SHP77 (cell line): ENCODE measurements around the gene S100PBP.
A peak's percentile ranks its signal among the peaks of the same experiment; 100 is the strongest.

Source experiments
- DNase-seq, 2 experiments: peaks; one replicate each; lab custom pipeline; 2025; lab: John Stamatoyannopoulos, UW

S100PBP gene

DNA sequence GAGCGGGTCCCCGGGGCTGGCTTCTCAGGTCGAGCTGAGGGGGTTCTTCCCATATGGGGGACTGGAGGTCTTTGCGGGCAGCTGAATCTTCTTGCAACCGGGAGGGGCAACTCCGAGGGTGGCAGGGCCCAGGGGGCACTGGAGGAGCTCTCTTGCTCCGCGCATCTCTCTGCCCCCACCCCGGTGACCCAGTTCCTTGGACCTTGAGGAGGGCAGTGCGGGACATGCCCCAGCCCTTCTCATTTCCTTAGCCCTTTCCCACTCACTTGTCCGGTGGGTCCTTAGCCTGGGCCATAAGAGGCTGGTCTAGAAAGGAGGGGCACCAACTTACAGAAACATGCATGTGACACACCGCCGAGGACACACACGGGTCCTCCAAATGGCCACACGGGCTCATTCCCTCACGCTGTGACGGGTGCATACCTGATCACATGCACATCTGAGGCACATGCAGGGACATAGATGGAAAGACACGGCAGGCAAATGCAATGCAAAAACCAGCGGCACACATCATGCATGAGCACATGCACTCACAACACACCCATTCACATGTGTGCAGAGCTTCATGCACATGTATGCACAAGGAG lies 69.5 kb downstream of the S100PBP start:
- no peak for DNase-seq

DNA sequence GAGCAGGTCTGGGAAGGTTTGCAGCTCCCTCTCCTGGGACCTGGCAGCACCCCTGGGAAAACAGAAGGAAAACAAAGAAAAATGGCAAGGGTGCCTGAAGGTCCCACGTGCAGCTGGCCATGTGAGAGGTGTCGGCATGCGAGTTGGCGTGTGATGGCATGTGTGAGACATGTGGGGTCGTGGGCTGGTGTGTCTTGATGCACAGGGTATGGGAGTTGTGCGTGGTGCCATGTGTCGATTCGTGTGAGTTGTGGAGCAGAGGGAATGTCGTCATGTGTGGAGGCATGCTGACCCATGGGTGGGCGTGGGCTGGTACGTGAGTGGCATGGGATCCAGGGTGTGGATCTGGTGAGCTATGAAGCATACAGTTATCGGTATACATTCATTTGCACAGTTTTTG lies 70.2 kb downstream of the S100PBP start:
- DNase-seq: no peak

DNA sequence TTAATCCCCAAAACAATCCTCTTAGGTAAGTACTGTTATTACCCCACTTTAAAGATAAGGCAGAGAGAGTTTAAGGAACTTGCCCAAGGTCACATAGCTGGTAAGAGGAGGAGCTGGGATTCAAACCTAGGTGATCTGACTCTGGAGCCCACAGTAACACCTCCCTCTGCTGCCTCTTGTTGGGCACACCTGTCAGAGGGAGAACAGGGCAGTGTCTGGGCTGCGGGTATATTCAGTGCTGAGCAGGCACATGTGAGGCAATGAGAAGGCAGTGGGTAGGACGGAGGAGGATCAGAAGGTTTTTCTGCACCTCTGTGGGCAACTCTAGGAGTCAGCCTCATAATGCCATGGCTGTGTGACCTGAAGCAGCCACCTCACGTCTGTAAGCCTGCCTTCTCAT lies 70.7 kb downstream of the S100PBP start:
- DNase-seq: no peak

DNA sequence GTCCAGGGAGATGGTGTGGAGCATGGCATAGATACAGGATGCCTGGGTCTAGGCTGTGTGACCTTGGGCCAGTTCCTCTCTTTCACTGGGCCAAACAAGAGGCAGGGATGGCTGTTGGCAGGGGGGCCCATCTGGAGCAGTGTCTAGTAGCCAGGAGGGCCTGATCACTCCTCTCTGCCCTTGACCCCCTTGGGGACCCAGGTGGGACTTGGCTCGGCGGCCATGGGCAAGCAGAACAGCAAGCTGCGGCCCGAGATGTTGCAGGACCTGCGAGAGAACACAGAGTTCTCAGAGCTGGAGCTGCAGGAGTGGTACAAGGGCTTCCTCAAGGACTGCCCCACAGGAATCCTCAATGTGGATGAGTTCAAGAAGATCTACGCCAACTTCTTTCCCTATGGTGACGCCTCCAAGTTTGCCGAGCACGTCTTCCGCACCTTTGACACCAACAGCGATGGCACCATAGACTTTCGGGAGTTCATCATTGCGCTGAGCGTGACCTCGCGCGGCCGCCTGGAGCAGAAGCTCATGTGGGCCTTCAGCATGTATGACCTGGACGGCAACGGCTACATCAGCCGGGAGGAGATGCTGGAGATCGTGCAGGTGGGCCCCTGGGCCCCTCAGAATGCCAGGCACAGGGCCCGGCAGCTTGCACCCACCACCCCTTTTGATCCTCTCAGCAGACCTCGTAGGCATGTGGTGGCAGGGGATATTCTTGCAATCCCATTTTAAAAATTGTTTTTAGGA lies 71.4 kb downstream of the S100PBP start:
- DNase-seq: no peak

DNA sequence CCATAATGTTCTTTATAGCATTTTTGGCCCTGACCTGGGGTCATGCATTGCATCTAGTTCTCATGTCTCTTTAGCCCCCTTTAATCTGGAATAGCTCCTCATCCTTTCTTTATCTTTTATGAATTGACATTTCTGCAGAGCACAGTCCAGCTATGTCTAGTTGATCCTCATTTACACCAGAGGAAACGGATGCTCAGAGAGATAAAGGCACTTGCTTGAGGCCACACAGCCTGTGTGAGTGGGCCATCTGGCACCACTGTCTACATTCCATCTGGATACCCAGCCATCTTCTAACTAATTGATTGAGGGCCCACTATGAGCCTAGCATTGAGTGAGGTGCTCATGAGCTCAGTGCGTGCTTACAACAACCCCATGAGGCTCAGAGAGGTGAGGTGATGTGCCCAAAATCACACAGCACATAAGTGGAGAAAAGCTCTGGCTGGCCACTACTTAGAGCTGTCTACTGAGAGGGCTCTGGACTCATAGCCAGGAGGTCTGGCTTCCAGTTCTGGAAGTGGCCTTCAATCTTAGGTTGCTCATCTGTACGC lies 72.4 kb downstream of the S100PBP start:
- DNase-seq: no peak

DNA sequence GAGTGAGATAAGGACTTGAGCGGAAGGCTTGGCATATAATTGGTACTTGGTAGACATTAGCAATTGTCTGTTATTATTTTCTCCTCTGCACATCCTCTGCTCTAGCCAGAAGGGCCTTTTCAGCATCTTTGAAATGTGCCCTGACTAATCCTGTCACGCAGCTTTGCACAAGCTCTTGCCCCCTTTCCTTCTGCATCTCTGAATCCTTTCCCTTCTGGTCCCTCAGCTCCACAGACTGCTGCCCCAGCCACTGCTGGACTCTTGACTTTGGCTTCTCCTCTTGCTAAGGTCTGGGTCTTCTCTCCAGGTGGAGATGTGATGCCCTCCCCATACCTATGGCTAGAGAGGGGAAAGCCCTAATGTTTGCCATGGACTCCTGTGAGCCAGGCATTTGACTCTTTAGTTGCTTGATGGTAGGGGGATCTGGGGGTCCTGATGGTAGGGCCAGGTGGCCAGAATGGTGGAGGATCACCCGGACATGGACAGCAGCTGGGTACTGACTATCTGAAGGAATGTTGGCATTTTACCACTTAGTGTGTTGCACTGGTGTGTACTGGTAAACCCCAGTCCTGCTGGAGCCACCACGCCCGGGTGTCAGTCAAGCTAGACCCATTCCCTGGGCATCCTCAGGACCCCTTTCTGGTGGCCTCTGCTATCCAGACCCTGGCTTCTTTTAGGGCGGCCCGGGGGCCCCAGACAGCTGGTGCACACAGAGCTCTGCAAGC lies 73.2 kb downstream of the S100PBP start:
- no peak for DNase-seq

DNA sequence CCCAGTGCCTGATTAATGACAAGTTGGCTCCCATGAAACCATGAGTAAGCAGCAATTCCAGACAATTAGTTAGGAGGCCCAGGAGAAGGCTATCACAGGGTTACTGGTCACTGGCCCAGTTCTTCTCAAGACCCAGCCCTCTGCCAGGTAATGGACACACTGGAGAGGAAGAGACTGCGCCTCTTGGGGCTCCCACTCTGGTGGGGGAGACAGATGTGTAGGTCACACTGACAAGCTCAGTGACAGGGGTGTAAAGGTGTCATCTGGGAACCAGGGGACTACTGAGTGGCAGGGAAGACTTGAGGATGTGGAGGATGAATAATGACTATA lies 73.8 kb downstream of the S100PBP start:
- DNase-seq: no peak

DNA sequence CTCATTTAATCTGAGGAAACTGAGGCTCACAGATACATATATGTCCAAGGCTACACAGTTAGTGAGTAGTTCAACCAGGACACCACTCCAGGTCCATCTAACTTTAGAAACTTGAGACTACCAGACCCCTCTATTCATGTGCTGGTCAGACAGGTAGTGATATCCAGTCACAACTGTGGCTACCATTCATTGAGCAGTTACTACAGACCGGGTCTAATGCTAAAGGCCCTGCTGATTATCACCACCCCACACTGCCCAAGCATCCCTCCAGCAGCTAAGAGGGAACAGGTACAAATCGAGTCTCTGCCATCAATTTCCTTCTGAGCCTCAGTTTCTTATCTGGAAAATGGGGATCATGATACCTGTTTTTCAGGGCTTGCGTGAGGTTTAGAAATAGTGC lies 74.2 kb downstream of the S100PBP start:
- no peak for DNase-seq

DNA sequence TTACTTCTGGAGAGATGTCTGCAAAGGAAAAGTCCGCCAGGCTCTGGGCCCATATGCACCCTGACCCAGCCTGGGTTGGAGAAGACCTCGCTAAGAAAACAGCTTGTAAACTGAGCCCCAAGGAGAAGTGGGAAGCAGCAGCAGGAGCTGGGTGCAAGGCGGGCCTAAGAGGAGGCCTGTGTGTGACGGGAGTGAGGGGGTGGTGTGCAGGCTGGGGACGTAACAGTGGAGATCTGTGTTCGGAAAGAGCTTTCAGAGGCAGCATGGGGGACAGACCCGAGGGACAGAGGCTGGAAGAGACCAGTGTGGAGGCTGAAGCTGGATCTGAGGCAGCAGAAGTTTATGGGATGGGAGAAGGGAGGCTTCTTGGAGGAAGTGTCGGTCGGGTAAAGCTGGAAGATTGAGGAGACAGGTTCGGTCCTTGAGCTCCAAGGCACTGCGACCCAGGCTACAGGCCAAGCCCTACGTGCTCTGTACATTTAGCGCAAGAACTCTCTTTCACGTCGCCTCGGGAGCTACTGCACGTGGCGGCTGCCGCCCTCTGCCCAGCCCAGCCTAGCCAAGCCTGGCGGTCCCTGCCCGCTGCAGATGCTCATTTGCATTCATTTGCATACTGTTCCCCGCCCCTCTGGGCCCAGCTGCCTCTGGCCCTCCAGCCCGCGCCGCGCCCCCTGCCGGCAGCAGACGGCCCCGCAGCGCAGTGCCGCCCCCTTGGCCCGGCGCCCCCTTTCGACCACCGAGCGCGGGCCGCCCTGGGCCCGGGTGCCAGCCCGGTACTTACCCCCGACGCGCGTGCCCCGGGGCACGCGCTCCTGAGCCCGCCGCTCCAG lies 75.1 kb downstream of the S100PBP start:
- peak; percentile 16 to 58 for DNase-seq

DNA sequence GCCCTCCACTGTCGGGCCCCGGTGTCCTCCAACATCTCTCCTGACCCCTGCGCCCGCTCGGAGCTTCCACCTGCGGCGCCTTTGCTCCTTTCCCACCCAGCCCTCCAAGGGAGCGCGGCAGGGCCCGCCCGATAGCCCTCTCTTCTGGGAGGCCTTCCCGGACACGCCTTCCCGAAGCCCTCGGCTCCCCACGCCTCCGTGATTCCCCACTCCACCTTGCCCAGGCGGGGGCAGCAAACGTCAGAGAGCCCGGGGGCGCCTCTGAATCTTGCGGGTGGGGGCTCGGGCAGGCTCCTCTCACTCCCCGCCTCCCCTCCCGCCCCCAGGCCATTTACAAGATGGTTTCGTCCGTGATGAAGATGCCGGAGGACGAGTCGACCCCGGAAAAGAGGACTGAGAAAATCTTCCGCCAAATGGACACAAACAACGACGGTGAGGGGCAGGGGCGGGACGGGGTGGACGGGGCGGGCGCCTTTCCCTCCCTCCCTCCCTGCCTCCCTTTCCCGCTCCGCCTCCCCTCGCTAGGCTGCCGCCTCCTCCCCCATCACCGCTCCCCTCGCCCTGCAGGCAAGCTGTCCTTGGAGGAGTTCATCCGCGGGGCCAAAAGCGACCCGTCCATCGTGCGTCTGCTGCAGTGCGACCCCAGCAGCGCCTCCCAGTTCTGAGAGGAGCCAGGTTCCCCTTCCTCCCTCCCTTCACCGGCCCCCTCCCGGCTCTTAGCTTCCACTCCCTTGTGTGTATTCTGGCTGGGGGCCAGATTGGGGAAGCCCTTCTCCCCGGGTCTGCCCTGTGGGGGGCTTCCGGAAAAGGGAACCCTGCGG lies 76.0 kb downstream of the S100PBP start:
- no peak for DNase-seq

DNA sequence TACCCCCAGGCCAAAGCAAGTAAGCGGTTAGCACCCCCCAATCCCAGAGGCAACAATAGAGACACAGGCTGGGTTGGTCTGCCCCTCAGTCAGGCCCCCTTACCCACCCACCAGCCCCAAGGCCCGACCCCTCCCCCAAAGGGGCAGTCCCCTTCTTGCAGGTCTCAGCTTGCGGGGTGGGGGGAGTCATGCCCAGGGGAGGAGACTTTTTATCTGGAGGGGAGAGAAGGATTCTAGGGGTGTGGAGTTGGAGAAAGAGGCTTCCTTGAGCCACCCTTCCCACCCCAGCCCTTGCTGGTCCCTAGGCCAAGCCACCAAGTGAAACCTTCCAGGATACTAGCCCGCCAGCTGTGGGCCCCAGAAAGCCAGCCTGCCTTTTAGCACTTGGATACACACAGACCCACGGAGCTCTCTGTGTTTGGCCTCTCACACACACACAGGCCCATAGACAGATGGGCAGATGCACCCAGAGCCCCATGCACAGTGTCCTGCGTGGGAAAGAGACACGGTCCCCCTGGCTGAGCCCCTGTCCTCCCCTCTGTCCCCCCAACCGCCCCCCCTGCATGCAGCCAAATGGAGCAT lies 76.7 kb downstream of the S100PBP start:
- no peak for DNase-seq

DNA sequence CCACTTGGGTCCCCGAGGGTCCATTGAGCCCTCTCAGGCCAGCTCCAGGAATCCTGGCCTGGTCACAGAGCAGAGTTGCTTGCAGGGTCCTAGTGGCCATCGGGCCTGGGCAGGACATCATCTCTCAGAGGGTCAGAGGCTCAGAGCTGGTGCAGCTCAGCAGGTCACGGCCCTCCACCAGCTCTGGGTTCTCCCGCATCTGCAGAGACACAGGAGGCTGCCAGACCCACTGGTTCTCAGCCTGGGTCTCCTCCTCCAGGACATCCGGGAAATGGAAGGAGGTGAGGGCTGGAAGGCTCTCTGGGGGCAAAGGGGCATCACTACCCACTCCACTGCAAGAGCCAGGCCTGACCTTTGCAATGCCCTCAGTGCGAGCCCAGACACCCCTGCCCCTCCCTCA lies 77.2 kb downstream of the S100PBP start:
- no peak for DNase-seq

DNA sequence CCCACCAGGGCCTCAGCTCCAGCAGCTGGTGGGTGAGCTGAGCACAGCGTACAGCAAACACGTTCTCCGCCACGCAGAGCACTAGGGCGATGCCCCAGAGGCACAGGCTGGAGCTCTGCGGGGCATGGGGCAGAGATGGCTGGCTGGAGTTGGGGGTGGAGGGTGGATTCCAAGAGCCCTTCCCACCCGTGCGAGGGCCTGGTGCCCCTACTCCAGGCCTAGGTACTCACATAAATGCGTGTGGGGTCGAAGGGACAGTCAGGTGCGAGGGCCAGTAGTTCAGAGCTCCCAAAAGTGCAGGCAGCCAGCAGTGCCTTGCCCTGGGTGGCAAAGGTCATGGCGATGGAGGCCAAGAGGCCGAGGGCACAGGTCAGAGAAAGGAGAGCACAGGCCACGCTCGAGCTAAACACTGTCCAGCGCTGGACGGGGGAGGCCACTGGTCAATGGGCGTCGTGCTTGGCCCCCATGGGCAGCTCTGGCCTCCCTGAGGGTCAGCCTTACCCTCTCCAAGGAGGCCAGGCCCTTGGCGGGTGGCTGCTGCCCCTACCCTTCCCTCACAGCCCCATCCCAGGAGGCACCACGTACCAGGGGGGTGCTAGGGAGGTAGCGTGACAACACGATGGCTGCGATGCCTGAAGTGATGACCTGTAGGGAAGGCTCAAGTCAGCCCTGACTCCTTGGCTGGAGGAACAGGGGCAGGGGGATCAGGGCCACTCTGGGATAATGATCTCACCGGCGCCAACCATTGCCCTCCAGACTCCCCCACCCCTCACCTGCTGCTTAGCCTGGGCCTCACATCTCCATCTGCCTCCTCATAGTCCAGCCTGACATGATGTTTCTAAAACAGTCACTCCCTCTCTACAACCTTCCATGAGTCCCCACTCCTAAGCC lies 78.1 kb downstream of the S100PBP start:
- DNase-seq: no peak

DNA sequence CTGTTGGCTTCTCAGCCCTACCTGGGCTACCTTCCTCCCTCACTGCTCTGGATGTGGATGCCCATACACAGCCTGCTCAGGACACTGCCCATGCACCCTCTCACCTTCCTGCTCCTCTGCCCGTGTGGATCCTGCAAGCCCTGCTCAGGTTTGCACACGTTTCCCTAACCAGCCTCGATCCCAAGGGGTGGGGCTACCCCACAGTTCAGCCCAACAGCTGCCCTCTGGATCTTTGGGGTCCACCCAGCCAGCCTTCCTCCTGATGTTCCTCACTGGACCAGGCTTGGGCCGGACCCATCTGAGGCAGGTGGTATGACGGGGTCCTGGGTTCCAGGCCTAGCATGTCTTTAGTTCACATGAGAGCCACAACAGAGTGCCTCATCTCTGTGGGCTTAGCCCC lies 79.0 kb downstream of the S100PBP start:
- no peak for DNase-seq

DNA sequence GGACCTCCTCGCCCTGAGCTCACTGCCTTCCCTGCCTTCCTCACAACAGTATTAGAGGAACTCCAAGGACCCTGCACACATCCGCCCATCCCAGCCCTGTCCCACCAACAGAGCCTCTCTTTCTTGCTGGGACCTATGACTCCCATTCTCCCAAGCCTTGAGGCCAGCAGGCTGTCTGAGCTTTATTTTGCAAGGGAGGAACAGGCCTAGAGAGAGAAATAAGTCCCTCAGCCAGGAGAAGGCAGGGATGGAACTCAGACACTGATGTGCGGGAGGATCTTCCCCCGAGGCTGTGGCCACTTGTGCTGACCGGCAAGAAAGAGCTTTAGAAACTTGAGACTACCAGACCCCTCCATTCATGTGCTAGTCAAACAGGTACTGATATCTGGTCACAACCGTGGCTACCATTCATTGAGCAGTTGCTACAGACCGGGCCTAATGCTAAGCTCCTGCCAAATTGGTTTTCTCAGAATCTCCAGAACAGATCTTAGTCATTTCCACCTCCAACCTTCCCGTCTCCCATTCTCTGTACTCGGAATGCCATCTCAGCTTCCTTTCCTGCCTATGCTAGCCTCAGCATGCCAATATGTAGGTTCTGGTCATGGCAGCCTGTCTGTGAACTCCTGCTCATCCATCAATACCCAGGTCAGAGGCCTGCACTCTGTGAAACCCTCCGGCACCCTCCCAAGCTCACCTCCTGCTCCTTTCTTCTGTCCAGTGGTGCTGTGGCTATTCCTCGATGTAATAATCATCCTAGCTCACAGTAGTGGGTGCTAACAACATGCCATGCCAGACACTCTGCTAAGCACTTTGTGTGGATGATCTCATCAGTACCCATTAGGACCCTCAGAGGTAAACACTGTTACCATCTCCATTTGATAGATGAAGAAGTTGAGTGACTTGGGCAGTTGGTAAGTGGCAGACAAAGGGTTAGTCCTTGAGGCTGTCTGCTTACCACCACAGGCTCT lies 79.9 kb downstream of the S100PBP start:
- no peak for DNase-seq

DNA sequence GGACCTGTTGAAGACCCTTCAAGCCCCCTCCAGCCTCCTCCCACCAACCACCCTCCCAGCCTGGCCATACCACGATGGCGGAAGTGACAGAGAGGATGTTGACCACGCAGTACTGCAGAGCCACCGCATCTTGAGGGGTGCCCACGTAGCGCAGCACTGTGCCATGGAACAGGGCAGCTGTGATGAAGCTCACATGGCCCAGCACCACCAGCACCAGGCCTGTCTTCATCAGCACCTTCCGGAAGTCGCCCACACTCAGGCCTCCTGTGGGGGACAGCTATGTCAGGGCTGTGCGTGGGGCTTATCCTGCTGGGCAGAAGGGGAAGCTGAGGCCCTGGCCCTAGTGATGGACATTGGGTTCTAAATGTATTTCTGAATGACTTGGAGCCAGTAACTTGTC lies 80.6 kb downstream of the S100PBP start:
- no peak for DNase-seq

DNA sequence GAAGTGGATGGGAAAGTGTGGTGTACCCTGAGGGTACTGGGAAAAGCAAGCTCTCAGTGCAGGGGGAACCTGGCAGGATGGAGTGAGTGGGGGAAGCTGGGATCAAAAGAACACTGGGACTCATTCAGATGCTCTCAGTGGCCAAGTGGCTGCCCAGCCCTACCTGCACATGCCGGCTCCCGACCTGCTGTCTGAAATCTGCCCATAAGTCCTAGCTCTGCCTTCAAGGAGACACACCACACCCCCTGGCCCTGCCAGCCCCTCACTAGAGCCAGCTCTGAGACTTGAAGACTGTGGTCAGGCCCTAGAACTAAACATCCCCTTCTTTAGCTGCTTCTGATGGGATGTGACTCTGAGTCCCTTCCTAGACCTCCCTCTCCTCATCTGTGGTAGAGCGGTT lies 81.5 kb downstream of the S100PBP start:
- no peak for DNase-seq

DNA sequence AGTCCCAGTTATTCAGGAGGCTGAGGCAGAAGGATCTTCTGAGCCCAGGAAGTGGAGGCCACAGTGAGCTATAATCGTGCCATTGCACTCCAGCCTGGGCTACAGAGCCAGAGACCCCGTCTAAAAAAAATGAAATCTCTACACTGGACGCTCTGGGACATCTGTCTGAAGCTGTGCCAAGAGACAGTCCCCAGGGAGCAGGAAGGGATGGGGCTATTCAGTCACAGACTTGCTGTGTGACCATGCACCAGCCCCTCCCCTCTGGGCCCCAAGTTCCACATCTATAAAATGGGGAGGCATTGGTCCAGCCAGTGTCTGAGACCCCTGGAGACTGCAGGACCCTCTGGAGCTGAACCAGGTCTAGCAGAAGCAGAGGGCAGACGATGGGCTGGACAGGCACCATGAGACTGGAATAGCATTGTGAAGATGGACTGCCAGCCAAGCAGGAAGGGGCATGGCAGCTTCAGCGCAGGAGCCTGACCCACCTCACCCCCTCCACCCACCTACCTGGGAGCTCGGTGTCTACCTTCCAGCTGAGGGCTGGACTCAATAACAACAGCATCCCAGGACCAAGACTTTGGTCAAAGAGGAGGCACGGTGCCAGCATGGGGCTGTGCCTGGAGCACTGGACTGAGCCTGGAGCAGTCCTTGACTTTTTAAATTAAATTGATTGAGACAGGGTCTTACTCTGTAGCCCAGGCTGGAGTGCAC lies 82.3 kb downstream of the S100PBP start:
- DNase-seq: no peak
